Ishikawa (cell line): ENCODE data around the gene NEBL.

Experiments used
- CREB1 ChIP-seq: IDR thresholded peaks from 2 replicates; pipeline ENCODE4 v1.6.1; 2012; ENCODE audit warnings: low read depth
- EP300 ChIP-seq: IDR thresholded peaks from 2 replicates; pipeline ENCODE4 v1.6.1; 2012; ENCODE audit warnings: borderline replicate concordance
- MAX ChIP-seq: IDR thresholded peaks from 2 replicates; pipeline ENCODE4 v1.6.1; 2012
- TAF1 ChIP-seq: IDR thresholded peaks from 2 replicates; pipeline ENCODE4 v1.6.1; 2012; ENCODE audit warnings: low read depth, mild to moderate bottlenecking
- TCF12 ChIP-seq: IDR thresholded peaks from 2 replicates; pipeline ENCODE4 v1.6.1; 2012; ENCODE audit warnings: low read depth
- ZBTB7A ChIP-seq: IDR thresholded peaks from 2 replicates; pipeline ENCODE4 v1.6.1; 2012; ENCODE audit warnings: low read depth
- TF ChIP-seq, protein P1 (sequence below): IDR thresholded peaks from 2 replicates; pipeline ENCODE4 v1.6.1; 2012; ENCODE audit warnings: low read depth, mild to moderate bottlenecking

- TF ChIP-seq EP300 (no peak), CREB1 (no peak), TCF12 (no peak), ZBTB7A (no peak), MAX (no peak), TAF1 (no peak)
- TF ChIP-seq, protein P1, sequence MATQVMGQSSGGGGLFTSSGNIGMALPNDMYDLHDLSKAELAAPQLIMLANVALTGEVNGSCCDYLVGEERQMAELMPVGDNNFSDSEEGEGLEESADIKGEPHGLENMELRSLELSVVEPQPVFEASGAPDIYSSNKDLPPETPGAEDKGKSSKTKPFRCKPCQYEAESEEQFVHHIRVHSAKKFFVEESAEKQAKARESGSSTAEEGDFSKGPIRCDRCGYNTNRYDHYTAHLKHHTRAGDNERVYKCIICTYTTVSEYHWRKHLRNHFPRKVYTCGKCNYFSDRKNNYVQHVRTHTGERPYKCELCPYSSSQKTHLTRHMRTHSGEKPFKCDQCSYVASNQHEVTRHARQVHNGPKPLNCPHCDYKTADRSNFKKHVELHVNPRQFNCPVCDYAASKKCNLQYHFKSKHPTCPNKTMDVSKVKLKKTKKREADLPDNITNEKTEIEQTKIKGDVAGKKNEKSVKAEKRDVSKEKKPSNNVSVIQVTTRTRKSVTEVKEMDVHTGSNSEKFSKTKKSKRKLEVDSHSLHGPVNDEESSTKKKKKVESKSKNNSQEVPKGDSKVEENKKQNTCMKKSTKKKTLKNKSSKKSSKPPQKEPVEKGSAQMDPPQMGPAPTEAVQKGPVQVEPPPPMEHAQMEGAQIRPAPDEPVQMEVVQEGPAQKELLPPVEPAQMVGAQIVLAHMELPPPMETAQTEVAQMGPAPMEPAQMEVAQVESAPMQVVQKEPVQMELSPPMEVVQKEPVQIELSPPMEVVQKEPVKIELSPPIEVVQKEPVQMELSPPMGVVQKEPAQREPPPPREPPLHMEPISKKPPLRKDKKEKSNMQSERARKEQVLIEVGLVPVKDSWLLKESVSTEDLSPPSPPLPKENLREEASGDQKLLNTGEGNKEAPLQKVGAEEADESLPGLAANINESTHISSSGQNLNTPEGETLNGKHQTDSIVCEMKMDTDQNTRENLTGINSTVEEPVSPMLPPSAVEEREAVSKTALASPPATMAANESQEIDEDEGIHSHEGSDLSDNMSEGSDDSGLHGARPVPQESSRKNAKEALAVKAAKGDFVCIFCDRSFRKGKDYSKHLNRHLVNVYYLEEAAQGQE = no peak
Measured at GRCh38 chr10:20893297-20893696, 3.8 kb downstream of the NEBL start.
